IgD-negative memory B cell (primary cell): Measurements from ENCODE around the gene CNIH3. TPM values are rescaled to one million over a fixed set of nuclear protein-coding genes. Genes with fewer than 3 reads are reported as not detected.
A peak's percentile ranks its signal among the peaks of the same experiment; 100 is the strongest.

Experiments
- H3K27ac Mint-ChIP-seq, 3 donors: one replicate each; pipeline ENCODE4 v1.8.0; 2020 to 2022; ENCODE audit warnings: mild to moderate bottlenecking in 3 of 3, mixed read lengths in 3 of 3, moderate library complexity in 1 of 3
- H3K27me3 Mint-ChIP-seq: one replicate; pipeline ENCODE4 v1.8.0; 2021; ENCODE audit warnings: mixed read lengths
- H3K36me3 Mint-ChIP-seq: one replicate; pipeline ENCODE4 v1.8.0; 2020; ENCODE audit warnings: mild to moderate bottlenecking, mixed read lengths
- H3K4me1 Mint-ChIP-seq, 3 donors: one replicate each; pipeline ENCODE4 v1.8.0; 2020 to 2022; ENCODE audit warnings: mixed read lengths in 3 of 3, mild to moderate bottlenecking in 1 of 3
- H3K4me3 Mint-ChIP-seq, 4 donors: one replicate each; pipeline ENCODE4 v1.8.0; 2020 to 2022; ENCODE audit warnings: mild to moderate bottlenecking in 4 of 4, mixed read lengths in 4 of 4, moderate library complexity in 3 of 4
- H3K9me3 Mint-ChIP-seq, 3 donors: one replicate each; pipeline ENCODE4 v1.8.0; 2020 to 2021; ENCODE audit warnings: mixed read lengths in 3 of 3, mild to moderate bottlenecking in 1 of 3
- polyA plus RNA-seq: library from polyadenylated mRNA; unstranded; fragments of 300-500 nt; fragmentation: Illumina TruSeq; gene quantifications from one replicate; pipeline ENCODE4 v1.2.3, GENCODE V29; 2021

CNIH3 gene
- polyA plus RNA-seq, 1 donor from 2014 or later, result 3.2 TPM

DNA sequence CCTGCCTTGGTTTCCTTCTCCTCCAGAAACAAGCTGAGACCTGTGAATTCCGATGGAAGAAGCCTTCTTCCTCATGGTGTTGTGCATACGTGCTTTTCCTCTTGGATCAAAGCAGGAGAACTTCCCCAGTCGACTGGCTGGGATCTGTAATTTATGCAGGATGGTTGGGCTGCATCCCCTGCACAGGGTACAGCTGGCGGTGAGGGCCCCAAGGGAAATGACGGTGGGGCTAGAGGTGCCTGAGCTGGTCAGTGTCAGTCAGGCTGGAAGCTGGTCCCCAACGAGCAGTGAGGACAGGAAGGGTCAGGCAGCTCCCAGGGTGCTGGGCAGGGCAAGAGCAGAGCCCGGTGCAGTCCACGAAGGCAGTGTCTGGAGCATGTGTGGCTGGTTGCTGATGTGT lies 106.7 kb downstream of the CNIH3 start:
- H3K9me3 Mint-ChIP-seq, result no peaks in the 10 kb centered on the region
- H3K27me3 Mint-ChIP-seq, result peaks cover 12% of the 10 kb centered on the region
- no peak overlapping the region for H3K27ac Mint-ChIP-seq
- H3K4me1 Mint-ChIP-seq, result peaks cover 0 to 2% (median 0%) of the 10 kb centered on the region in 3 donors
- H3K4me3 Mint-ChIP-seq, result no peak overlapping the region
- peaks cover 1% of the 10 kb centered on the region for H3K36me3 Mint-ChIP-seq

DNA sequence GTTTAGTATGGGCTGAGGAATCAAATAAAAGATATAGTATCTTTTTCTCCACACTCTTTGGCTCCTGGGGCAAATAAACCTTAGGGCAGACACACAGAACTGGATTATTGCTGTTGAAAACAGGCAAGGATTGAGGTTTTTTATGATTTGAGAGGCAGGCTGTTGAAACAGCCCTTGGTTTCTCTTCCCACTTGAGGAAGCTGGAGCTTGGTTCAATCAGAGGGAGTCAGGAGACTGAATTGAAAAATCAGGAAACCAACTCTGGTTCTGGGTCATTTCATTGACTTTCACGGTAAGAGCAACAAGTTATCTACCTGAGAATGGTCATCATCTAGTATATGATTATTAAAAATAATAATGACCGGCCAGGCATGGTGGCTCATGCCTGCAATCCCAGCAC lies 108.4 kb downstream of the CNIH3 start:
- Mint-ChIP-seq H3K27me3 (peaks cover 7% of the 10 kb centered on the region), H3K9me3 (no peaks in the 10 kb centered on the region), H3K4me1 (no peaks in the 10 kb centered on the region), H3K36me3 (peaks cover 1% of the 10 kb centered on the region), H3K4me3 (no peak overlapping the region), H3K27ac (no peak overlapping the region)

DNA sequence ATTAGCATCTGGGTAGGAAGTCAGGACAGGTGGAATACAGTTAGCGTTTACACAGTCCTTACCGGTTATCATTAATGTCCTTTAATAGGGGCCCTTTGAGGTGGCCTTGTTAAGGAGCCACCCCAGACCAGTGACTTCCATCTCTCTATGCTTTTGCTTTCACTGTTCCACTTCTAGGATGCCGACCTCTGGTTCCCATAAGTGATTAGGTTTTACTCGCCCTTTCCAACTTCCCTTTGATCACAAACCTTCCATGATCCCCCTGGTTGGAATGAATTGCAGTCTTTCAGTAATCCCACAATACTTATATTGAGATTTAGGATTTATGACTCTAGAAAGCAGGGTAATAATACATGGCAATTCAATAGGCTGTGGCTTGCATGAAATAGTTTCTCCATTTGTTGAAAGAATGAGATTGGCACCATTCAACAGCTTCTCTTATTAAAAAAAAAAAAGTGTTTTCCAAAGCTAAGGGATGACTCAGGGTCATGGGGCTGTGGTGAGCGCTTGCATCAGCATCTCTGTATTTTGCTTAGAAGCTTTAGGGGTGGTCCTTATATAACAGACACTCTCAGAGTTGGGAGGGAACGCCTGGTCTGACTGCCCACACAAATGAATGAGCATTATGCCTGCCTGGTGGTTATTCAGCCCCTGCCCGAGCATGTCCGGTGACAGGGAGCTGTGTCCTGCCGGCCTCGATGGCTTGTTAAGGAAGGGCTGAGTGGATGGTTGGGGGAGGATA lies 110.5 kb downstream of the CNIH3 start:
- H3K4me1 Mint-ChIP-seq, result no peaks in the 10 kb centered on the region
- no peaks in the 10 kb centered on the region for H3K36me3 Mint-ChIP-seq
- no peaks in the 10 kb centered on the region for H3K9me3 Mint-ChIP-seq
- peaks cover under 1% of the 10 kb centered on the region for H3K27me3 Mint-ChIP-seq
- H3K27ac Mint-ChIP-seq, result no peak overlapping the region
- no peak overlapping the region for H3K4me3 Mint-ChIP-seq

DNA sequence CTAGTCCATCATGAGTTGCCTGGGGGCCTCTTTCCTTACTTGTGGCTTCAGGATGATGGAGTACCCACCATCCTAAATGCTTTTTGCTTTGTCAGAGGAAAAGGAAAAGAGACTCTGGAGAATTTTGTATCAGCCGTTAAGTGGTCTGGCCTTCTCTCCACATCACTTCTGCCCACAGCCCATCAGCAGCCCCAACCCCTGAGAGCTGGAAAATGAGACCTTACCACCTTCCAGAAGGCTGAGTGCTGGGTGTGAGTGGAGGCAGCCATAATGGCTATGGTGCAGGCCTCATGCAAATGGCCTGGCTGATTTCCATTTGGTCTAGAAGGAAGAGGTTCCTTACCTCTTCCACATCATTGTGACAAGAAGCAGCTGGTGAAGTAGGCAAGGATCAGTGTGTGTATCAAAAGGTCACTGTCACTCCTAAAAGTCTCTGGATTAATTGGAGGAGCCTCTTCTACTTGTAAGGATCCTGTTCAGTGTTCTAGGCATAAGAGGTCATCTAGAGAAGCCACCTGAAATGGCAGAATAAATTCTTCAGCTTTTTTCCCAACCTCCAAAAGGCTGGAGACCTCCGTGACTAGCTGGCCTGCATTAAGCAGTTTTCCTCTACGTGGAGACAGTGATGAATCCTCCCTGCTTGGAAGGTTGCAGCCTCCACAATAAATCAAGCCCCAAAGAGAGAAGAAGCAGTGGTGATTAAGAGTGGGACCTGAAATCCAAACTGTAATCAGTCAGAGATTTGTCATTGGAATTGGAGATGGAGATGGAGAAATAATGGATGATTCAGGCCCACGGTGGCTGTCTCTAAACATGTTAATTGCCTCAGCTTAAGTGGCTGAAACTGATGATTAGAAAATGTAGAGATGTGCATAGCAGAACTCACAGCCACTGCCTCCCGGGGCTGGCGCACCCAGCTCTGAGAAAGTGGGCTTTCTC lies 111.5 kb downstream of the CNIH3 start:
- Mint-ChIP-seq H3K27me3 (no peaks in the 10 kb centered on the region), H3K27ac (no peak overlapping the region), H3K4me1 (peaks cover 0 to 1% (median under 1%) of the 10 kb centered on the region in 3 donors), H3K36me3 (no peaks in the 10 kb centered on the region), H3K9me3 (no peaks in the 10 kb centered on the region), H3K4me3 (no peak overlapping the region)

DNA sequence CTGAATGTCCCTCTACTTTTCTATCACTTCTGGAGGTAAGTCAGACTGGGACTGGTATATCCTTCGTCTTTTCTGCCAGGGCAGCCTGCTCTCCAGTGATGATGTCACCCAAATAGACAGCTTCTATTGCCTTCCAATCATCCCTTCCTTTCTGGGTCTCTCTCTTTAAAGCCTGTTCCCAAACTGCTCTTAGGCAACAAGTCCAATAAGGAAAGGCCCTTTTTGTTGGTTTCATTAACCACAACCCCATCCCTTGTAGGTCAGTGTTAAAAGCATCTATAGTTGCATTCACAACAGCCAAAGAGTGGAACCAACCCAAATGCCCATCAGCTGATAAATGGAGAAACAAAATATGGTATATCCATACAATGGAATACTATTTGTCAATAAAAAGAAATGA lies 114.4 kb downstream of the CNIH3 start:
- Mint-ChIP-seq H3K4me3 (no peak overlapping the region), H3K9me3 (no peaks in the 10 kb centered on the region), H3K36me3 (no peaks in the 10 kb centered on the region), H3K4me1 (peaks cover 0 to 13% (median 3%) of the 10 kb centered on the region in 3 donors), H3K27ac (no peak overlapping the region), H3K27me3 (no peaks in the 10 kb centered on the region)

DNA sequence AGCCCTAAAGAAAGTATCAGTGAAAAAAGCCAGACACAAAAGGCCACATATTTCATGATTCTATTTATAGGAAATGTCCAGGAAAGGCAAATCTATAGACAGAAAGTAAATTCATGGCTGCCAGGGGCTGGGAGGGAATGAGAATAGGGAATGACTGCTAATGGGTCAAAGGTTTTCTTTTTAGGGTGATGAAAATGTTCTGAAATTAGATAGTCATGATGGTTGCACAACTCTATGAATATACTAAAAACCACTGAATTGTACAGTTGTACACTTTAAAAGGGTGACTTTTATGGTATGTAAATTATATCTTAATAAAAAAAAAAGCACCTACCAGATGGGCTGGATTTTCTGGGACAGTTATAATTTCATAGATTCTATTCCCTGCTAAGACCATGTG lies 114.8 kb downstream of the CNIH3 start:
- Mint-ChIP-seq H3K4me3 (no peak overlapping the region), H3K27me3 (no peaks in the 10 kb centered on the region)

DNA sequence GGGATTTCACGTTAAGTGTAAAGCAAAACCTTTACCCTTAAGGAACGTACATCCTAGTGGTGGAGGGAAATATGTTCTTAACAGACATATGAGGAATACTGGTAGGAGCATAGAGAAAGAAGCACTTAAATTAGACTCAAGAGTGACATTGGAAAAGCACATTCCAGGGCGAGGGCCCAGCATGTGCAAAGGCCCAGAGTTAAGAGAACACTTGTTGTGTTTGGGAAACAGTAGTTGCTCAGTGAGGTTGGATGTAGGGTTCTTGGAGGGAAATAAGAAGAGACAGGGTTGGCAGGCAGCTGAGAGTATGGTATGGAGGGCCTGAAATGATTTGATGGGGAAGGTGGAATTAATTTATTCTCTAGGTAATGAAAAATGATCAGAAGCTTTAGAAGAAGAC lies 115.5 kb downstream of the CNIH3 start:
- no peaks in the 10 kb centered on the region for H3K27me3 Mint-ChIP-seq
- H3K27ac Mint-ChIP-seq, result no peak overlapping the region
- no peaks in the 10 kb centered on the region for H3K9me3 Mint-ChIP-seq
- no peaks in the 10 kb centered on the region for H3K36me3 Mint-ChIP-seq
- peak overlapping the region in 1 of 4 donors; percentile 0 for H3K4me3 Mint-ChIP-seq
- H3K4me1 Mint-ChIP-seq, result peaks cover 0 to 13% (median 3%) of the 10 kb centered on the region in 3 donors

More for the DNA sequence above, 114.8 kb downstream of the CNIH3 start:
- no peak overlapping the region for H3K27ac Mint-ChIP-seq
- no peaks in the 10 kb centered on the region for H3K36me3 Mint-ChIP-seq
- H3K4me1 Mint-ChIP-seq, result peaks cover 0 to 13% (median 3%) of the 10 kb centered on the region in 3 donors
- no peaks in the 10 kb centered on the region for H3K9me3 Mint-ChIP-seq

DNA sequence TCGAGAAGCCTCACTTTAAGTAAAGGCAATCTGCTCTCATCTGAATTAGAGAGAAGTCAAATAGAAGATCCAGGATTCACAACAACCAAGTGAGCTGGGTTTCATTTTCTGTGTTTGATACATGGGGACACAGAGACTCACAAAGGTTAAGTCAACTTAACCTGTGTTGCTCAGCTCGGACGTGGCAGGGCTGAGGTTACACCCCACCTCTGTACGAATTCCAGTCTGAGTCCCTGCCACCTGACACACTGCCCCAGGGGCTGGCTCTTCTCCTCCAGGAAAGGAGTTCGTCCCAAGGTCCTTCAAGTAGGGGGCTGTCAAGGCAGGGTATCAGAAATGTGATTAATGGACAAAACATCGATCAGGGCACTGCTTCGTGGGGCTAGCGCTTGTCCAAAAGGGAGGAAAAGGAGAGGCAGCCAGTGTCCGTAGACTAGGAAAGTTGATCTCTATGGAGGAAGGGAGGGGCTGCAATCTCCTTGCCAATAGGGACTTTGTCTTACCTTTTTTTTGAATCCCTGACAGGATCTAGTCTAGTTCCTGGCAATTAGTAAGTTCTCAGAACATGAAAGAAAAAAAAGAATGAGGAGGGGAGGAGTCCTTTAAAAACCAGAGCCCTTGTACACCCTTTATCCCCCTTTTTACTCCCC lies 116.4 kb downstream of the CNIH3 start:
- H3K27ac Mint-ChIP-seq, result no peak overlapping the region
- H3K36me3 Mint-ChIP-seq, result no peaks in the 10 kb centered on the region
- H3K9me3 Mint-ChIP-seq, result no peaks in the 10 kb centered on the region
- peaks cover 0 to 18% (median 3%) of the 10 kb centered on the region in 3 donors for H3K4me1 Mint-ChIP-seq
- H3K4me3 Mint-ChIP-seq, result no peak overlapping the region
- peaks cover 3% of the 10 kb centered on the region for H3K27me3 Mint-ChIP-seq

DNA sequence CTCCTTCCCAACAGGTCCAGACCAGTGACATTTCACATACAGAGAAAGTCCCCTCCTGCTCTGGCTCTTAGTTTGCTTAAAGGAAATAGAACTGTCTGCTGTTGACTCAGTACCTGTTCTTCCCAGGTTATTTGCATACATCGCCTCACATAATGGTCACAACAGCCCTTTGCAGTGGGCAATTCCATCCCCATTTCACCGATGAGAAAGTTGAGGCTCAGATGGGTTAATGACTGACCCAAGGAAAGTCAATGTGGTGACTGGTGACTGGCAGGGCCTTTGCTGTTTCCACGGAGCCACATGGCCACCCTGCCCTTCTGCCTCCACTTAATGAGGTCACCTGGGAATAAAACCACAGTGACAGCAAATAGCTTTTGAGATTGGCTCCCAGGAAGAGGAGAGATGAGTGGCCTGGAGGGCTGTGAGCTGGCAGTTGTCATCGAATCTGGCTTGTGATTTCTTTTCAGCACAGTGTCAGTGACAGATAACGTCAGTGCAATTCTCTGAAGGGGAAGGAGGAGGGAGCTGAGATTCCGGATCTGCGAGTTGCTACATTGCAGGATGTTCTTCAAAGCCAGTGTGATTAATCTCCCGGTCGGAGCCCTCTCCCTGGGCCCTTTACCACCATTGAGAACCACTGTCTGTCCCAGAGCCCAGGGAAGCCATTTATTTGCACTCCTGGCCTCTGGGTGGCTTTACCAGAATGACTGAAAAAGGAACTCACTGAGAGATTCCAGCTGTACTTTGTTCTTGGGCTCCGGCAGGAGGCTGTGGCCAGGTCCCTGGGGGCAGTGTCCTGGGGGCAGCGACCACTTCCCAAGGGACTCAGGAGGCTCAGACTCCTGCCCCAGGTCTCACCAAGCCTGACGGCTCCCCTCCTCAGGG lies 117.2 kb downstream of the CNIH3 start:
- Mint-ChIP-seq H3K27me3 (peaks cover 5% of the 10 kb centered on the region), H3K4me3 (no peak overlapping the region), H3K9me3 (no peaks in the 10 kb centered on the region), H3K36me3 (no peaks in the 10 kb centered on the region), H3K27ac (no peak overlapping the region), H3K4me1 (peaks cover 0 to 18% (median 3%) of the 10 kb centered on the region in 3 donors)

DNA sequence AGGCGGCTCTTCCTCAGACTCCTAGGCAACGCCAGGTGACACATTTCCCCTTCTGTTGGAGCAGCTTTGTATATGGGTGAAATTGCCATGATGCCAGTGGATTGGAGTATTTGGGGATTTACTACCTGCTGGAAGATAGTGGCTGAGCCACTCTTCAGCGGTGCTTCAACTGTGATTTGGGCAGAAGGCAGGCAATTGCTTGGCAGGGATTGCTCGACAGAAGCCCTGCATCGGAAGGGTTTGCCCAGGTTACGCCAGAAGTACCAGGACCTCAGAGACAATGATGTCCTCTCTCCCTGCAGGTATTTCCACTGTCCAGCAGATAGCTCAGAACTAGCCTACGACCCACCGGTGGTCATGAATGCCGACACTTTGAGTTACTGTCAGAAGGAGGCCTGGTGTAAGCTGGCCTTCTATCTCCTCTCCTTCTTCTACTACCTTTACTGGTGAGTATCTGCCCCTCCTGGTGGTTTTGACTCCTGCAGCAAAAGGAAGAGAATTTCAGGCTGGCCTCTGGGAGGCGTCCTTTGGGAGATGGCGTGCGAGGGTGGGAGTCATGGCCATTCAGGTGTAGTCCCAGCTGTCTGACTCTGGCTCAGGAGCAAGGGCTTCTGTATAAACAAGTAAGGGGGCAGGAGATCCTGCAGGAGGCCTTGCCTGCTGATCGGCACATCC lies 118.3 kb downstream of the CNIH3 start:
- Mint-ChIP-seq H3K27me3 (peaks cover 6% of the 10 kb centered on the region), H3K4me1 (peaks cover 0 to 18% (median 3%) of the 10 kb centered on the region in 3 donors), H3K4me3 (peak overlapping the region in 1 of 4 donors; percentile 49), H3K27ac (no peak overlapping the region), H3K9me3 (no peaks in the 10 kb centered on the region), H3K36me3 (no peaks in the 10 kb centered on the region)

DNA sequence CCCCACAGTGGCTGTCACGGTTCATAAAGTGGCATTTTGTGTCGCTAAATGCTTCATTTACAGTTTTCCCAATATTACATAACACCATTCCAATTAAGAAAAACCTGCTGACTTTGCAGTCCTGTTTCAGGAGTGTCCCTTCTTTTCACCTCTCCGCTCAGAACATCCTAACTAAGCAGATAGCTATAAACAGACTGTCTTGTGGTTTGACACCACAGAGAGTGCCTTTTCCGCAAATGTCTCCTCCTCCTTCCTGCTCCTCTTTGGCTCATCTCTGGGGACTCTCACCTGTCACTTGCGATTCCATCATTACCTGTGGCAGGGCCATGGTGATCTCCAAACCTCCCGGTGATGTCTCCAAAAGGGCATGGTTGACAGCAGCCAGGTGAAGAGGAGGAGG lies 119.0 kb downstream of the CNIH3 start:
- peaks cover 0 to 18% (median 3%) of the 10 kb centered on the region in 3 donors for H3K4me1 Mint-ChIP-seq
- H3K4me3 Mint-ChIP-seq, result no peak overlapping the region
- no peak overlapping the region for H3K27ac Mint-ChIP-seq
- peaks cover 14% of the 10 kb centered on the region for H3K27me3 Mint-ChIP-seq
- H3K9me3 Mint-ChIP-seq, result no peaks in the 10 kb centered on the region
- no peaks in the 10 kb centered on the region for H3K36me3 Mint-ChIP-seq

DNA sequence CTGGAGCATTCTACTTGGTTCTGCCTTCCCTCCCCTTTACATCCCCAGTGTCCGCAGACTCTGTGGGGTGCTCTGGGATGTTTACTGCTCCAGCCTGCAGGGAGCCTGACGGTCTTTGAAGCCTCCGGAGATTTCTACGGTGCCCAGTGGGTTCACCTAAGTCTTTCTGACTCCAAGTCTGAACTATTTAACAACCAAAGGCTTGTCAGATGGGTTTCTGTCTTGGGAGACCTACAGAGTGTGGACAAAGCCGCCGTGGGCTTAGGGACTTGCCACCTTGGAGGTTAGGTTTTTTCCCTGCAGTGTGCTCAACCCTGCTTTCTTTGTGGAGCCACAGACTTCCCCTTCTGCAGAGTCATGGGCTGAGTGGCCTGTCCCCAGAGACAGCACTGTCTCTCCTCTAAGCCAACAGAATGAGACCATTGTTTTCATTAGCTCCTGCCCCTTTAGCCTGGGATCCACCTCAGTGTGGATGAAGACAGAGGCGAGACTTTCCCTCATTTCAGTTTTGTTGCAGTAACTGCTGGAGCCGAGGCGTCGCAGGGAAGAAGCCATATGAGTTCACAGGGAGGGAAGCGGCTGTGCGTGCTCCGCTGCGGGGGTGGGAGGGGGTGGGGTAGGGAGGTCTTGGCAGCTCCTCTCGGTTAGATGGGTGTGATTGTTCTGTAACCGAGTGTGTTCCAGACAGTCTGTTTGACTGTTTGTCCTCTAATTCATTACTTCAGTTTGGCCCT lies 120.7 kb downstream of the CNIH3 start:
- H3K4me1 Mint-ChIP-seq, result peaks cover 0 to 18% (median 4%) of the 10 kb centered on the region in 3 donors
- no peaks in the 10 kb centered on the region for H3K9me3 Mint-ChIP-seq
- no peaks in the 10 kb centered on the region for H3K36me3 Mint-ChIP-seq
- H3K27me3 Mint-ChIP-seq, result peaks cover 15% of the 10 kb centered on the region
- H3K4me3 Mint-ChIP-seq, result no peak overlapping the region
- H3K27ac Mint-ChIP-seq, result peak overlapping the region in 1 of 3 donors; percentile 7

DNA sequence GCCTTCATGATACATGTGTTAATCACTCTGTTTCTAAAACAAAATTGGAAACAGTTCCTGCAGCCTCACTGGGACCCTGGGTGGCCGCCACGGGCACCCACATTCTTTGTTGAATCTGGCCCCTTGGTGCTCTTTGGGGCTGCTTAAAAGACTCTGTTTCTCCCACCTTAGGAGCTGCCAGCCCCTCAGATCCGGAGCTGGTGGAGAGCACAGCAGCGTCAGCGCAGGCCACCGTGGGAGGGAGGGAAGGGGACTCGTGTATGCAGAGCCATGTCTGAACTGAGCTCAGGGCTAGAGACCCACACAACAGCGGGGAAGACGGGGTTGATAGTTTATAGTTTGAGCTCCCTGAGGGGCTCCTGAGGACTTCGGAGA lies 121.2 kb downstream of the CNIH3 start:
- Mint-ChIP-seq H3K36me3 (no peaks in the 10 kb centered on the region), H3K9me3 (no peaks in the 10 kb centered on the region), H3K27me3 (peaks cover 15% of the 10 kb centered on the region), H3K27ac (no peak overlapping the region), H3K4me3 (no peak overlapping the region), H3K4me1 (peaks cover 0 to 18% (median 4%) of the 10 kb centered on the region in 3 donors)
